SU-DHL-6 (cell line): Measurements from ENCODE around the gene MMP23B.

ENCODE experiments used
- CTCF ChIP-seq: fragments of 200-600 bp; sonication (generic); IDR thresholded peaks from one replicate; pipeline ENCODE4 v1.5.1; 2017; ENCODE audit warnings: antibody characterized with exemption, mild to moderate bottlenecking, low read length, moderate library complexity; ENCODE audit not compliant: insufficient read depth, poor library complexity, severe bottlenecking
- EZH2phosphoT487 ChIP-seq: fragments of 200-600 bp; sonication (generic), shearing (Covaris generic); conservative IDR thresholded peaks from 2 replicates; pipeline ENCODE4 v1.6.1; 2018; ENCODE audit warnings: mild to moderate bottlenecking, antibody characterized with exemption, low read length, moderate library complexity, mixed read lengths

DNA sequence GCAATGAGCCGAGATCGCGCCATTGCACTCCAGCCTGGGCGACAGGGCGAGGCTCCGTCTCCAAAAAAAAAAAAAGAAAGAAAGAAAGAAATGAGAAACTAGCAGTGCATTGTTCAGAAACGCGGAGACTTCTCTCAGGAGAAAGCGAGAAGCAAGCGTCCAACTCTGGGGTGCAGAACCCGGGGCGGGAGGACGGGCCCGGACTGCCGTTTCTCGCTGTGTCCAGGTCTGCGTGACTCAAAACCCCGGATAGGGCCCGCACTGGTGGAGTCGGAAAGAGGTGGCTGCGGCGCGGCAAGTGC, 17.1 kb upstream of the MMP23B start:
- TF ChIP-seq CTCF (no peak), EZH2phosphoT487 (no peak)
